Ishikawa (cell line): Measurements from ENCODE around the gene TPT1.

ENCODE experiments used
- MAX ChIP-seq: IDR thresholded peaks from 2 replicates; pipeline ENCODE4 v1.6.1; 2012
- RAD21 ChIP-seq: IDR thresholded peaks from 2 replicates; pipeline ENCODE4 v1.6.1; 2012; ENCODE audit warnings: low read depth
- USF1 ChIP-seq: IDR thresholded peaks from 2 replicates; pipeline ENCODE4 v1.6.1; 2012
- YY1 ChIP-seq: IDR thresholded peaks from 2 replicates; pipeline ENCODE4 v1.6.1; 2012; ENCODE audit warnings: low read depth

- TF ChIP-seq RAD21 (no peak), YY1 (no peak), MAX (no peak), USF1 (no peak)
These were observed 24.0 kb upstream of the TPT1 start for GRCh38 chr13:45364876-45365557.
